Fibroblast of lung (primary cell): Measurements from ENCODE around the gene MIGA2.

Source experiments
- CTCF ChIP-seq, 2 donors: IDR thresholded peaks in 1 of 2; conservative IDR thresholded peaks in 1 of 2; 1 replicate in 1 of 2; 2 replicates in 1 of 2; pipeline ENCODE4 v1.5.1; 2011 to 2012; ENCODE audit warnings: low read length in 2 of 2, control low read depth in 1 of 2, inconsistent platforms in 1 of 2, low read depth in 1 of 2, mild to moderate bottlenecking in 1 of 2
- EZH2 ChIP-seq: IDR thresholded peaks from 2 replicates; pipeline ENCODE4 v1.5.1; 2012; ENCODE audit warnings: low read length, control low read depth, mild to moderate bottlenecking; ENCODE audit errors: missing control alignments

- TF ChIP-seq CTCF (conservative IDR thresholded peaks at IDR 0.05 in 1 of 2, IDR thresholded peaks at IDR 0.05 in 1 of 2; ENCODE audit: low read depth in 1 of 2, low read length in 2 of 2), result no peak
- TF ChIP-seq EZH2, result no peak
Observed at GRCh38 chr9:129113645-129114304, 77.3 kb downstream of the MIGA2 start.
